ENCODE data around the gene SNRPD1.

GRCh38 chr18:21660078-21660477 lies 48.0 kb downstream of the SNRPD1 start:
- TF ChIP-seq RAD21 (IDR thresholded peaks at IDR 0.05) (no peak), CTCF (IDR thresholded peaks at IDR 0.05; ENCODE audit: low read depth, low read length, missing input control) (no peak), GABPA (IDR thresholded peaks at IDR 0.05 in 1 of 2, conservative IDR thresholded peaks at IDR 0.05 in 1 of 2) (no peak), JUND (IDR thresholded peaks at IDR 0.05) (no peak), TAF1 (conservative IDR thresholded peaks at IDR 0.05) (no peak), SP1 (IDR thresholded peaks at IDR 0.05) (no peak), ATF3 (IDR thresholded peaks at IDR 0.05) (no peak), HNF4G (IDR thresholded peaks at IDR 0.05) (no peak), YY1 (IDR thresholded peaks at IDR 0.05) (no peak), EGR1 (IDR thresholded peaks at IDR 0.05; ENCODE audit: low read depth in 2 of 2) (no peak)

Data from liver (tissue), 3 donors.